Measurements from ENCODE around the gene UBE2G2.

- no peak for TF ChIP-seq CTCF (IDR thresholded peaks at IDR 0.05)
- TF ChIP-seq POLR2AphosphoS5 (IDR thresholded peaks at IDR 0.05) = no peak
These were observed 11.0 kb upstream of the UBE2G2 start for GRCh38 chr21:44812640-44813039.
